A549 (cell line): ENCODE results near the gene DNAJC8. TPM values are rescaled to one million over a fixed set of nuclear protein-coding genes. Genes with fewer than 3 reads are reported as not detected.

Source experiments
- ATAC-seq, 2 experiments: fragments of 200-7000 bp in 1 of 2; fragments of >200 bp in 1 of 2; cut with Nextera tagmentation in 1 of 2; cut with Tn5 transposase in 1 of 2; 3 replicates each; pipeline versions ENCODE4 v1.8.0 to v1.9.1; 2018 to 2020; ENCODE audit warnings: mild to moderate bottlenecking in 1 of 2, moderate library complexity in 1 of 2
- CTCF ChIA-PET: fragments of 300-600 bp; sonication (Branson Sonifier 250); formaldehyde crosslinking; extraction: SDS; loops from one replicate; lab custom pipeline; 2021; ENCODE audit warnings: antibody characterized with exemption, inconsistent platforms; lab: Yijun Ruan, JAX
- POLR2A ChIA-PET: fragments of 350-600 bp; formaldehyde crosslinking; extraction: SDS; loops from one replicate; lab custom pipeline; 2021; ENCODE audit warnings: antibody characterized with exemption, inconsistent platforms; lab: Yijun Ruan, JAX
- DNase-seq, 2 experiments: peaks; one replicate each; pipeline versions ENCODE4 v3.0.0 to v3.0.0-alpha.2; 2011 to 2016; ENCODE audit warnings: low read depth in 1 of 2, low spot score in 1 of 2
- FAIRE-seq: peaks from 2 replicates; lab custom pipeline; 2011; peaks lifted over from hg19 to GRCh38; lab: Jason Lieb, UNC
- H3K27ac ChIP-seq, 2 experiments: fragments of >200 bp; sonication (Bioruptor Twin); formaldehyde crosslinking; 3 replicates each; pipeline ENCODE4 v1.5.1; 2016 to 2017
- H3K4me1 ChIP-seq: fragments of >200 bp; sonication (Bioruptor Twin); formaldehyde crosslinking; 3 replicates; pipeline ENCODE4 v1.6.1; 2016
- H3K4me2 ChIP-seq: fragments of >200 bp; sonication (Bioruptor Twin); formaldehyde crosslinking; 3 replicates; pipeline ENCODE4 v1.6.1; 2016
- H3K4me3 ChIP-seq: fragments of >200 bp; sonication (Bioruptor Twin); formaldehyde crosslinking; 3 replicates; pipeline ENCODE4 v1.5.1; 2016
- H3K9me3 ChIP-seq: fragments of >200 bp; sonication (Bioruptor Twin); formaldehyde crosslinking; 3 replicates; pipeline ENCODE4 v1.6.1; 2016
- BCL3 ChIP-seq: fragments of >200 bp; sonication (Bioruptor Twin); formaldehyde crosslinking; IDR thresholded peaks from 3 replicates; pipeline ENCODE4 v1.6.1; 2016
- CBX2 ChIP-seq: fragments of 200-600 bp; sonication (generic); IDR thresholded peaks from 2 replicates; pipeline ENCODE4 v1.6.1; 2016; ENCODE audit warnings: low read depth, mild to moderate bottlenecking, borderline replicate concordance
- CEBPB ChIP-seq, 2 experiments: fragments of >200 bp in 1 of 2; sonication (Bioruptor Twin) in 1 of 2; formaldehyde crosslinking in 1 of 2; IDR thresholded peaks; 2 replicates each; pipeline ENCODE4 v1.6.1; 2012 to 2016
- CHD2 ChIP-seq: fragments of 150-350 bp; IDR thresholded peaks from 2 replicates; pipeline ENCODE4 v1.6.1; 2014; ENCODE audit warnings: low read length; ENCODE audit not compliant: partially characterized antibody
- EP300 ChIP-seq, 2 experiments: fragments of >200 bp; sonication (Bioruptor Twin); formaldehyde crosslinking; IDR thresholded peaks; 2 replicates in 1 of 2; 3 replicates in 1 of 2; pipeline ENCODE4 v1.6.1; 2016 to 2017
- FOSL2 ChIP-seq, 2 experiments: fragments of 450-650 bp in 1 of 2; fragments of >200 bp in 1 of 2; sonication (Bioruptor Twin) in 1 of 2; formaldehyde crosslinking; IDR thresholded peaks; 2 replicates each; pipeline versions ENCODE4 v1.5.0 to v1.6.1; 2016 to 2020; ENCODE audit warnings: mild to moderate bottlenecking in 1 of 2, moderate library complexity in 1 of 2
- GATA3 ChIP-seq: IDR thresholded peaks from 2 replicates; pipeline ENCODE4 v1.6.1; 2012; ENCODE audit warnings: borderline replicate concordance
- HDAC2 ChIP-seq: fragments of 200-600 bp; sonication (generic); IDR thresholded peaks from 2 replicates; pipeline ENCODE4 v1.6.1; 2016
- HOXB13 ChIP-seq: fragments of 250-450 bp; sonication (Bioruptor Pico); IDR thresholded peaks from 2 replicates; pipeline ENCODE4 v1.5.0; 2020; ENCODE audit warnings: low read depth, mild to moderate bottlenecking, moderate library complexity
- HOXB5 ChIP-seq: fragments of 250-450 bp; sonication (Bioruptor Pico); IDR thresholded peaks from 2 replicates; pipeline ENCODE4 v1.5.0; 2020; ENCODE audit warnings: mild to moderate bottlenecking, moderate library complexity
- JUN ChIP-seq, 2 experiments: fragments of >200 bp; sonication (Bioruptor Twin); formaldehyde crosslinking; IDR thresholded peaks; 2 replicates in 1 of 2; 3 replicates in 1 of 2; pipeline ENCODE4 v1.6.1; 2016 to 2017
- KDM1A ChIP-seq: fragments of 200-600 bp; sonication (generic); IDR thresholded peaks from 2 replicates; pipeline ENCODE4 v1.6.1; 2016; ENCODE audit warnings: low read depth, mild to moderate bottlenecking
- MAZ ChIP-seq: fragments of 150-350 bp; IDR thresholded peaks from 2 replicates; pipeline ENCODE4 v1.6.1; 2014; ENCODE audit warnings: antibody characterized with exemption, low read depth, low read length, borderline replicate concordance
- NR3C1 ChIP-seq: fragments of >200 bp; sonication (Bioruptor Twin); formaldehyde crosslinking; IDR thresholded peaks from 3 replicates; pipeline ENCODE4 v1.6.1; 2017
- PHF8 ChIP-seq: fragments of 200-600 bp; sonication (generic); IDR thresholded peaks from 2 replicates; pipeline ENCODE4 v1.6.1; 2016; ENCODE audit warnings: low read depth, mild to moderate bottlenecking, antibody characterized with exemption, moderate library complexity, borderline replicate concordance
- POLR2A ChIP-seq: IDR thresholded peaks from 2 replicates; pipeline ENCODE4 v1.6.1; 2012; ENCODE audit warnings: mild to moderate bottlenecking, low read length
- RARB ChIP-seq: fragments of 250-450 bp; sonication (Bioruptor Pico); IDR thresholded peaks from 2 replicates; pipeline ENCODE4 v1.8.0; 2021; ENCODE audit warnings: mild to moderate bottlenecking, moderate library complexity
- SMC3 ChIP-seq: fragments of >200 bp; sonication (Bioruptor Twin); formaldehyde crosslinking; IDR thresholded peaks from 3 replicates; pipeline ENCODE4 v1.6.1; 2018; ENCODE audit warnings: inconsistent platforms
- SREBF2 ChIP-seq: fragments of 450-650 bp; IDR thresholded peaks from 2 replicates; pipeline ENCODE4 v1.6.1; 2014; ENCODE audit warnings: mild to moderate bottlenecking, moderate library complexity
- TP53 ChIP-seq: fragments of 250-450 bp; sonication (Bioruptor Pico); IDR thresholded peaks from 2 replicates; pipeline ENCODE4 v1.5.0; 2021; ENCODE audit warnings: mild to moderate bottlenecking, moderate library complexity
- ZSCAN20 ChIP-seq: fragments of 250-450 bp; sonication (Bioruptor Pico); IDR thresholded peaks from 2 replicates; pipeline ENCODE4 v1.8.0; 2022; ENCODE audit warnings: mild to moderate bottlenecking, moderate library complexity
- WGBS: methylation state at CpG from one replicate; pipeline ENCODE4 v1.1.6; 2017; ENCODE audit errors: missing lambda C conversion rate; 5-methylcytosine and 5-hydroxymethylcytosine counted together
- polyA plus RNA-seq, 4 experiments: library from polyadenylated mRNA; depleted of rRNA in 3 of 4; stranded (reverse); fragments of >200 nt; fragmentation: RNase III in 1 of 4; extraction: RNeasy Plus Mini Kit Qiagen cat#74134 plus additional on column Dnase treatment in 1 of 4; gene quantifications; 2 replicates in 3 of 4; 3 replicates in 1 of 4; pipeline ENCODE4 v1.2.3, GENCODE V29; 2011 to 2017
- TF ChIP-seq, protein P1 (sequence below): IDR thresholded peaks from 2 replicates; pipeline ENCODE4 v1.6.1; 2012

Gene DNAJC8
- polyA plus RNA-seq, 2 of the 4 experiments (the other 2 are of a cell fraction): 87.3 to 93.7 TPM

- Histone ChIP-seq H3K9me3 (no peaks in the 10 kb centered on the region), H3K4me2 (peak overlapping the region; percentile 82), H3K27ac (peak overlapping the region; percentile 99), H3K4me3 (peak overlapping the region; percentile 100), H3K4me1 (peaks cover 52% of the 10 kb centered on the region)
- WGBS: 76% methylated on average over 7 of the region's 7 CpGs
- ChIA-PET CTCF (interaction anchor here (5.3 kb wide), 1 partner anchor 12 kb away, joined by 34 read pairs; no protein-coding TSS in a partner anchor), POLR2A (interaction anchor here (0.7 to 1.8 kb wide), 4 partner anchors 25 to 104 kb away, joined by 3 to 9 read pairs (median 4); partner anchors contain the start of genes ATP5IF1 and MED18)
- no peak for FAIRE-seq
- no peak for DNase-seq
- ATAC-seq: no peak
- TF ChIP-seq KDM1A: peak; percentile 55; the same call in 1 of the 2 replicates
- TF ChIP-seq TP53 (CRISPR knock-in tag): no peak
Observed at GRCh38 chr1:28260803-28261174, 28.0 kb upstream of the DNAJC8 start.

DNA sequence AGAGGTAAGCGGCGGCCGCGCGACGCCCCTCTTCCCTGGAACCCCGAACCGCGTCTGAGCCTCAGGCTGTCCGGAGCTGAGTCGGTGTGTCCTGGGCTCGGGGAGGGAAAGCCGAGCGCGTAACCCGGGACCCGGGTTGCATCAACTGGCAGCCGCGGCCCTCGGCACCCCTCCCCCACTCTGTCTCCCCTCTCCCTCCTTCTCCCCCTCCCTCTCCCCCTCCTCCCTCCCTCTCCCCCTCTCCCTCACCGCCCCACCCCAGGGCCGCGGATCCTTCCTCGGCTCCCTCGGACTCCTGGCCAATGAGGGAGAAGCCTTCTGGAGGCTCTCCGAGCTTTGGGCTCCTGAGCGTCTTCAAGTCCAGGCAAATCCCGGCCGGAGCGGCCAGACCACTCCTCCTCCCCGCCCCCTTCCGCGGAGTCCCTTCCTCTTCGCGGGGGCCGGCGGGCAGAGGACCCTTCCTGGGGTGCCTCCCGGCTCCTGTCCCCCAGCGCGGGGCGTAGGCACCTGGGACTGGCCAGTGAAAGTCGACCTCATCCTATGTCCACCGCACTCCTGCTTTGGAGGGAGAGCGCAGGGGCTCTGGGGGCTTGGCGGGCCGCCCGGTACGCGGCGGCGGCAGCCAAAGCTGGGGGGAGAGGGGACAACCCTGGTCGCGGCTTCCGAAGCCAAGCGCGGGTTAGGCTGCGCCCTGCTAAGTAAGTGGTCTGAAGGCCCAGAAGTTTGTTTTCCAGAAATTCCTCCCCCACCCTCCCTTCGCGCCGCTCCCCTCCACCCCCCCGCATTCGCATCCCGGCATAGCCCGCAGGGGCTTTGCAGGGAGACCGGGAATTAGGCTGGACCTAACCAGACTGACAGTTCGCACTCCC, 27.3 kb upstream of the DNAJC8 start:
- POLR2A ChIA-PET: interaction anchor here (0.6 to 2.6 kb wide), 16 partner anchors 11 to 388 kb away, joined by 3 to 25 read pairs (median 3); partner anchors contain the start of genes ATP5IF1, MED18 and RNU11
- H3K4me1 ChIP-seq: peaks cover 51% of the 10 kb centered on the region
- CTCF ChIA-PET: interaction anchor here (1.2 to 5.3 kb wide), 2 partner anchors 12 to 100 kb away, joined by 4 to 34 read pairs; no protein-coding TSS in a partner anchor
- H3K4me3 ChIP-seq: peak overlapping the region; percentile 100
- peak; percentile 22 to 75 for DNase-seq
- peak; percentile 62 to 86 for ATAC-seq
- H3K4me2 ChIP-seq: peak overlapping the region; percentile 82
- TF ChIP-seq RARB (CRISPR knock-in tag): no peak
- no peak; a peak in 1 of 5 replicates for TF ChIP-seq JUN (IDR thresholded peaks at IDR 0.05)
- TF ChIP-seq POLR2A: 0 out of 2 replicates have a peak, but pooled peaks have one; percentile 2
- 4% methylated on average over 15 of the region's 66 CpGs for WGBS
- FAIRE-seq: no peak
- H3K9me3 ChIP-seq: no peaks in the 10 kb centered on the region
- H3K27ac ChIP-seq: peak overlapping the region; percentile 99

GRCh38 chr1:28259252-28259933, 26.6 kb upstream of the DNAJC8 start, which contains the start of gene SESN2:
SESN2 (plus strand) TSS chr1:28259518; CDS start chr1:28259848, 330 bp downstream.
- Histone ChIP-seq H3K9me3 (no peaks in the 10 kb centered on the region), H3K4me1 (peaks cover 44% of the 10 kb centered on the region), H3K4me2 (peak within 1 kb of the TSS; percentile 82), H3K4me3 (peak within 1 kb of the TSS; percentile 100), H3K27ac (peak within 1 kb of the TSS; percentile 99)
- FAIRE-seq (no peak), DNase-seq (peak; percentile 85 to 94), ATAC-seq (peak; percentile 94 to 95)
- 0% methylated on average over 13 of the region's 76 CpGs for WGBS
- ChIA-PET CTCF (interaction anchor here (1.2 to 5.3 kb wide), 2 partner anchors 11 to 101 kb away, joined by 4 to 34 read pairs; no protein-coding TSS in a partner anchor), POLR2A (interaction anchor here (0.8 to 2.6 kb wide), 9 partner anchors 10 to 389 kb away, joined by 3 to 25 read pairs (median 3); partner anchors contain the start of genes ATP5IF1, MED18 and RNU11)
- TF ChIP-seq JUN (IDR thresholded peaks at IDR 0.05): peak in 1 of 2 experiments; percentile 77; a peak in 3 of 5 replicates
- no peak for TF ChIP-seq ZSCAN20
- TF ChIP-seq POLR2A: peak; percentile 68
- no peak for TF ChIP-seq HDAC2
- no peak for TF ChIP-seq HOXB5 (CRISPR knock-in tag)
- no peak for TF ChIP-seq FOSL2 (IDR thresholded peaks at IDR 0.05)
- no peak for TF ChIP-seq FOSL2 (CRISPR knock-in tag; IDR thresholded peaks at IDR 0.05)
- TF ChIP-seq SMC3: no peak
- TF ChIP-seq PHF8: peak; percentile 64
- no peak for TF ChIP-seq CHD2
- TF ChIP-seq HOXB13 (CRISPR knock-in tag): no peak
- TF ChIP-seq MAZ: no peak
- TF ChIP-seq EP300 (IDR thresholded peaks at IDR 0.05): peak in 1 of 2 experiments; percentile 41; a peak in 1 of 5 replicates
- peak; percentile 88; the same call in 1 of the 3 replicates for TF ChIP-seq BCL3
- peak; percentile 39 to 40; a peak in 2 of 4 replicates for TF ChIP-seq CEBPB (IDR thresholded peaks at IDR 0.05)
- no peak for TF ChIP-seq NR3C1
- TF ChIP-seq SREBF2: no peak
- no peak for TF ChIP-seq CBX2
- TF ChIP-seq, protein P1, sequence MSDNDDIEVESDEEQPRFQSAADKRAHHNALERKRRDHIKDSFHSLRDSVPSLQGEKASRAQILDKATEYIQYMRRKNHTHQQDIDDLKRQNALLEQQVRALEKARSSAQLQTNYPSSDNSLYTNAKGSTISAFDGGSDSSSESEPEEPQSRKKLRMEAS: no peak
- no peak for TF ChIP-seq GATA3
